Measurements from ENCODE around the gene SLC25A30. TPM values are rescaled to one million over a fixed set of nuclear protein-coding genes. Genes with fewer than 3 reads are reported as not detected.
"Not testable (repeated sequence)": the region's sequence is repeated elsewhere in the genome, so short reads cannot be mapped to it uniquely, and the experiment has no call there.

Gene SLC25A30
- total RNA-seq, 3 donors from 2014 or later, result 16.2 to 25.4 (median 22.6) TPM

DNA sequence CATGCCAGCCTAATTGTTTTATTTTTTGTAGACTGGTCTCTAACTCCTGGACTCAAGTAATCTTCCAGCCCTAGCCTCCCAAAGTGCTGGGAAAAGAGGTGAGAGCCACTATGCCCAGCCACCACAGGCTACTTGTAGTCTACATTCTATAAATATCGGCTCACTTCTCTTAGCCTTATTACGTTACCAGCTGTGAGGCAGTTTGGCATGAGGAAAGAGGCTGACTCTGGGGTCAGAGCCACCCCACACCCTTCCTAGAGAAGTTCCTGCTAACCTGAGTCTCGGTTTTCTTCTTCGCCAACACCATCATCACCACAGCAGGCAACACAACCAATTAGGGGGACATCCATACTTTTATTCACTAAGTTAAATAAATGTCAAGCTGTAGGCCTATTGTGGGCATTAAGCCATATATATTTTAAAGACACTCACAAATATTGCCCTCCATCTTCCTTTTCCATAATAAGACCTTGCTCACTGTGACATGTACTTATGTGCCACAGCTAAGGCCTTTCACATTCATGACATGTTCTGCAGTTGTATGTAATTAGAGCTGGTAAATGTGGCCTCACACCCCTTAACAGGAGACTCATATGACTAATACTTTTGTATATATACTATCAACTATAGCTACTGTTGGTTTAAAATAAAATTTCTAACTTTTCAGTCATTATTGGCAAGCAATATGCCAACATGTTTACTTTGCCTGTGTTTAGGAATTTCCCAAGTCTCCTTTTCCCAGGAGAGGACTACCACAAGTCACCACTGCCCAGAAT is 5.7 kb downstream of the SLC25A30 start:
- ATAC-seq (no peak), DNase-seq (no peak)
- Mint-ChIP-seq H3K36me3 (ENCODE audit: insufficient read depth) (peaks cover 22% of the 10 kb centered on the region), H3K27me3 (ENCODE audit: low read depth) (no peaks in the 10 kb centered on the region), H3K9me3 (no peaks in the 10 kb centered on the region), H3K4me1 (ENCODE audit: low read depth) (peaks cover 38% of the 10 kb centered on the region), H3K4me3 (no peak overlapping the region)

DNA sequence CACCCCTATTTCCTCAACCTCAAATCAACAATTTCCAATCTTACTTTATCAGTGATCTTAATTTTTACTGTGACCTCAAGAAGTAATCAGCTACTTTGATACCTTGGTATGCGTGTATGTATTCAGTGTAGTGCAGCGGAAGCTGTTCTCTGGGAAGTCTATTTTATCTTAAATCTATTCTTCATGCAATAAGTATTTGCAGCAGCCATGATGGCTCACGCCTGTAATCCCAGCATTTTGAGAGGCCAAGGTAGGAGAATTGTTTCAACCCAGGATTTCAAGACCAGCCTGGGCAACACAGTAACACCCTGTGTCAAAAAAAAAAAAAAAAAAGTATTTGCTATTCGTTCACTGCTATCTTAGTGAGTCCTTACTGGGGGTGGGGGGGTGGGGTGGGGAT is 6.5 kb downstream of the SLC25A30 start:
- H3K9me3 Mint-ChIP-seq, result no peaks in the 10 kb centered on the region
- peaks cover 25% of the 10 kb centered on the region for H3K36me3 Mint-ChIP-seq (ENCODE audit: insufficient read depth)
- no peak overlapping the region for H3K4me3 Mint-ChIP-seq
- no peak for ATAC-seq
- H3K27me3 Mint-ChIP-seq (ENCODE audit: low read depth), result no peaks in the 10 kb centered on the region
- peaks cover 30% of the 10 kb centered on the region for H3K4me1 Mint-ChIP-seq (ENCODE audit: low read depth)
- DNase-seq, result no peak

DNA sequence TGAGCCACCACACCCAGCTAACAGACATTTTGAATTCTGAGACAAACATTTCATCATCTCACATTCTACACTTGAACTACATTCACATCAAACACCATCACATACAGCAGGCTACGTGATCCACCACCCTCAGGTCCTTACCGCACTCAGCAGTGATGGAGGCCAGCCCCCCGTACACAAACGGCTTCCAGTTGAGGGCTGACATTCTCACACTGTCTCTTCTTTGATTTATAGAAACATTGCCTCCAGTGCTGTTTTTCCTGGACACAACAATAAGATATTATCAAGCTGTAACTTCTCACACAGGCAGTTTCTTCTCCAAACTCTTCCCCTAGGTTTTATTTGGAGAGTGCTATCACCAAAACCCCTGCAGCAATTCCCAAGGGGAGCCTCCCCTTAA is 7.0 kb downstream of the SLC25A30 start:
- peaks cover 29% of the 10 kb centered on the region for H3K36me3 Mint-ChIP-seq (ENCODE audit: insufficient read depth)
- DNase-seq (no peak), ATAC-seq (no peak)
- H3K27me3 Mint-ChIP-seq (ENCODE audit: low read depth), result no peaks in the 10 kb centered on the region
- H3K4me1 Mint-ChIP-seq (ENCODE audit: low read depth), result peaks cover 28% of the 10 kb centered on the region
- no peaks in the 10 kb centered on the region for H3K9me3 Mint-ChIP-seq
- H3K4me3 Mint-ChIP-seq, result no peak overlapping the region

DNA sequence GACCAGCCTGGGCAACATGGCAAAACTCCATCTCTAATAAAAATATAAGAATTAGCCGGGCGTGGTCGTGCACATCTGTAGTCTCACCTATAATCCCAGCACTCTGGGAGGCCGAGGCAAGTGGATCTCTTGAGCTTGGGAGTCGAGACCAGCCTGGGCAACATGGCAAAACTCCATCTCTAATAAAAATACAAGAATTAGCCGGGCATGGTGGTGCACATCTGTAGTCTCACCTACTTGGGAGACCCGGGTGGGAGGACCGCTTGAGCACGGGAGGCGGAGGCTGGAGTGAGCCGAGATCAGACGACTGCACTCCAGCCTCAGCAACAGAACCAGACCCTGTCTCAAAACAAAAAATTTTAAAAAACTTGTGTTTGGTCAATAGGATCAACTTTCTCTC is 7.7 kb downstream of the SLC25A30 start:
- Mint-ChIP-seq H3K9me3 (no peaks in the 10 kb centered on the region), H3K4me1 (ENCODE audit: low read depth) (peaks cover 28% of the 10 kb centered on the region), H3K36me3 (ENCODE audit: insufficient read depth) (peaks cover 33% of the 10 kb centered on the region), H3K27me3 (ENCODE audit: low read depth) (no peaks in the 10 kb centered on the region), H3K4me3 (no peak overlapping the region)
- ATAC-seq (no peak), DNase-seq (no peak)

DNA sequence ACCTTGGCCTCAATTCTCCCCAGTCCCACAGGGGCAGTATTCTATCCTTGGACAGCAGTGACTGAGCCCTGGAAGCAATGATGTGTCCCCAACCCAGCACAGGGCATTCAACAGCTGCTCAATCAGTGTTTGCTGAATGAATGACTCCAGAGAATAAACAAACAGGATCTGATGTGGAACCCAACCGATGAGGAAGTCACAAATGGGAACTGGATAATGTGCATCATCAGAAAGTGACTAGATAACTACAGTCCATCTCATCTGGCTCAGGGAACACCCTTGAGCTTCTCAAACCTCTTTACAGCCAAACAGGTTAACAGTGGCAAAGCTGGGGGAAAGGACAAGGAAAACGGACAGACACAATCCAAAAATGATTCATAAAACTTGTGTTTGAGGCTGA is 8.2 kb downstream of the SLC25A30 start:
- H3K4me3 Mint-ChIP-seq, result no peak overlapping the region
- DNase-seq (no peak), ATAC-seq (no peak)
- peaks cover 26% of the 10 kb centered on the region for H3K4me1 Mint-ChIP-seq (ENCODE audit: low read depth)
- H3K27me3 Mint-ChIP-seq (ENCODE audit: low read depth), result no peaks in the 10 kb centered on the region
- H3K9me3 Mint-ChIP-seq, result no peaks in the 10 kb centered on the region
- peaks cover 36% of the 10 kb centered on the region for H3K36me3 Mint-ChIP-seq (ENCODE audit: insufficient read depth)

DNA sequence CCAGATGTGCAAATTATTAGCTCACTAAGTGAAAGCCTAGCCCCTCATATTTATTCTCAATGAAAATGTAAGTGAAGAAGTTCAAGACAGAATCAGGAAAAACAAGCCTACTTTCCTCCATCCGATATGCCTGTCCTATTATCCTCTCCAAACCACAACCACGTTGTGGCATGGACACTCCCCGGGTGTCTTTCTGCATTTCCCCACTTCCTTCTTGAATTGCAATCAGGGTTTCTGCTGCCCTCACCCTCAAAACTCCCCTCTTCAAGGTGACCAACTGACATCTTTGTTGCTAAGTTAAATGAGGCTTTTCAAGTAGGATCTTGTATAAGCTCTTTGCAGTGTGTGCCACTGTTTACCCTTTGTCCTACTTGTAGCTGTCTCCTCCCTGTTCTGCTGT is 11.8 kb downstream of the SLC25A30 start:
- ATAC-seq, result no peak
- H3K4me1 Mint-ChIP-seq (ENCODE audit: low read depth), result peaks cover 8% of the 10 kb centered on the region
- H3K36me3 Mint-ChIP-seq (ENCODE audit: insufficient read depth), result peaks cover 48% of the 10 kb centered on the region
- no peaks in the 10 kb centered on the region for H3K27me3 Mint-ChIP-seq (ENCODE audit: low read depth)
- no peak overlapping the region for H3K4me3 Mint-ChIP-seq
- no peaks in the 10 kb centered on the region for H3K9me3 Mint-ChIP-seq
- no peak for DNase-seq

DNA sequence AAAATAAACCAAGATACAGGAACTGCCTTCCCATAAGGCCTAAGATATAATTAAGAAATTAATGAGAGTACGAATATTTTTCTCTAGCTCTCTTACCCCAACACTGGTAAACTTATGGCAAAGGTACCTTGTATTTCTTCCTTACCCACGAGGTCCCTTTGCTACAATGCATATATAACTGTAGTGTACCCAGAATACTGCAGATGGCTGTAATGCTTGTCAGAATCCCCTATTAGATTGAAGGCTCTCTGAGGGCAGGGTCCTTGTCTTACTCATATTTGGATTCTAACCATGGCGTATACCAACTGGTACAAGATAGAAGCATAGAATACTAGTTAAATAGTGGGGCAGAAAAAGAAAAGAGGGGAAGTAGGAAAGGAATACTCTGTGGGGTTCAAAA is 15.1 kb downstream of the SLC25A30 start:
- Mint-ChIP-seq H3K4me3 (no peak overlapping the region), H3K9me3 (no peaks in the 10 kb centered on the region), H3K36me3 (ENCODE audit: insufficient read depth) (peaks cover 49% of the 10 kb centered on the region), H3K27me3 (ENCODE audit: low read depth) (no peaks in the 10 kb centered on the region), H3K4me1 (ENCODE audit: low read depth) (peaks cover 20% of the 10 kb centered on the region)
- no peak for ATAC-seq
- DNase-seq, result no peak

DNA sequence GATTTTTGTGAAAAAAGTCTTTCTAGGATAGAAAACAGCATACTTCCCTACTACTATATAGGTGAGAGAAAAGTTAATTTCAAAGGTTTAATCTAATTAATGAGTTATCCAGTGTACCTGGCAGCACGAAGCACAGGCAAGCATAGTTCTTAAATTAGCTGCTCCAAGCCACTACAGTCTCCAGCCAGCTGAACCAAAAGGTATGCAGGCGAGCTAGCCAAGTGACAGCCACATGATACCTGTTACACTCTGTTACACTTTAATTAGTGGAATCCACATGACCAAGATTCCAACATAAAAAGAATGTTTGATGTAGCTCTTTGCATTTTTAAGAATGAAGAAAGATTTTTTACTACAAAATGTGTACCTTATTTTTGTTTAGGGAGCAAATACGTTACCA is 15.5 kb downstream of the SLC25A30 start:
- DNase-seq (no peak), ATAC-seq (no peak)
- H3K9me3 Mint-ChIP-seq, result no peaks in the 10 kb centered on the region
- peaks cover 50% of the 10 kb centered on the region for H3K36me3 Mint-ChIP-seq (ENCODE audit: insufficient read depth)
- no peaks in the 10 kb centered on the region for H3K27me3 Mint-ChIP-seq (ENCODE audit: low read depth)
- peaks cover 25% of the 10 kb centered on the region for H3K4me1 Mint-ChIP-seq (ENCODE audit: low read depth)
- no peak overlapping the region for H3K4me3 Mint-ChIP-seq

DNA sequence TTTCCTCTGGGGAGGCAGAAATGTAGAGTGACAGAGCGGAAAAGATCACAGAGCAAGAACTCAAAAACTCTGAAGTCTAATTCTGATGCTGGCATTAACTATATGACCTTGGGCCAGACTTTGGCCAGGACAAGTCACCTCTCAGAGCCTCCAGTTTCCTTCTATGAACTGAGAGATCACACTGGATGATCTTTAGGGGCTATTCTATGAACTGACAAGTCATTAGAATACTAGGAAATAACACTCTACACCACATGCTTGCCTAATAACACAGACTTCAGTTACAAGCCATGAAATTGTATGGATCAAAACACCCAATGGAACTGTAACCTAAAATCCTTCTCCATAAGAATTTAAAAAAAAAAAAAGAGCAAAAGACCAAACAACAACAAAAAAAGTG is 16.9 kb downstream of the SLC25A30 start:
- ATAC-seq, result no peak
- H3K4me1 Mint-ChIP-seq (ENCODE audit: low read depth), result peaks cover 35% of the 10 kb centered on the region
- DNase-seq, result no peak
- no peaks in the 10 kb centered on the region for H3K27me3 Mint-ChIP-seq (ENCODE audit: low read depth)
- H3K4me3 Mint-ChIP-seq, result no peak overlapping the region
- no peaks in the 10 kb centered on the region for H3K9me3 Mint-ChIP-seq
- peaks cover 47% of the 10 kb centered on the region for H3K36me3 Mint-ChIP-seq (ENCODE audit: insufficient read depth)

DNA sequence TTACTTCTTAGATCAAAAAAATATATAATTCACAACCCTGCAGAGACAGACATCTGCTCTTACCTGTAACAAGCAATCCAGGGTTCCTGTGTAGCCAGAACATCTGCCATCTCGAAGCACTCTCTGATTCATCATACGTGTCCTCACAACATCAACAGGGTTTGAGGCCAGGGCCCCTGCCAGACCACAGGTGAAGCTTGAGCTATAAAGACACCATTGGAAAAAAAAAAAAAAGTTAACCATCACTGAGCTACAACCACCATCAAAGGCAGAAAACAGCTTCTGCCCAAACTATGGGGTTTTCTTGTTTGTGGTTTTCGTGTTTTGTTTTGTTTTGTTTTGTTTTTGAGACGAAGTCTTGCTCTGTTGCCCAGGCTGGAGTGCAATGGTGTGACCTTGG is 19.3 kb downstream of the SLC25A30 start:
- Mint-ChIP-seq H3K9me3 (no peaks in the 10 kb centered on the region), H3K36me3 (ENCODE audit: insufficient read depth) (peaks cover 51% of the 10 kb centered on the region), H3K27me3 (ENCODE audit: low read depth) (no peaks in the 10 kb centered on the region), H3K4me3 (no peak overlapping the region), H3K4me1 (ENCODE audit: low read depth) (peaks cover 57% of the 10 kb centered on the region)
- no peak for ATAC-seq
- DNase-seq, result no peak

DNA sequence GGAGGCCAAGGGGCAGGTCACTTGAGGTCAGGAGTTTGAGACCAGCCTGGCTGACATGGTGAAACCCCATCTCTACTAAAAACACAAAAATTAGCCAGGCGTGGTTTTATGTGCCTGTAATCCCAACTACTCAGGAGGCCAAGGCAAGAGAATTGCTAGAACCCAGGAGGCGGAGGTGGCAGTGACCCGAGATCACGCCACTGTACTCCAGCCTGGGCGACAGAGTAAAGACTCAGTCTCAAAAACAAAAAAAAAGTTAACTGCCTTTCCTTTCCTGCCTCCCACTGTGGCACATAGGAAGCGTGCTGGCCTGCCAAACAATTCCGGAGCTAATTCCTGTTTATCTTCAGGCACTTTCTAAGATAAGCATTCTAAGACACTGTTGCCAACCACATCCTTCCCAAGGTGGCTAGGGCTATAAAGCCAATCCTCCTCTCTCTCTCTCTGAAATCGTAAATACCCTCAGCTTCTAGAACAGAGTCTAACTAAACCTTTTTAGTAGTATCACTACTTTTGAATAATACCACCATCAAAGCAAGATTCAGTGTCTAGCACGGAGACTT is 21.6 kb downstream of the SLC25A30 start:
- peaks cover 53% of the 10 kb centered on the region for H3K4me1 Mint-ChIP-seq (ENCODE audit: low read depth)
- no peak overlapping the region for H3K4me3 Mint-ChIP-seq
- H3K9me3 Mint-ChIP-seq, result no peaks in the 10 kb centered on the region
- H3K27me3 Mint-ChIP-seq (ENCODE audit: low read depth), result no peaks in the 10 kb centered on the region
- DNase-seq, result no peak
- ATAC-seq, result no peak
- peaks cover 50% of the 10 kb centered on the region for H3K36me3 Mint-ChIP-seq (ENCODE audit: insufficient read depth)

DNA sequence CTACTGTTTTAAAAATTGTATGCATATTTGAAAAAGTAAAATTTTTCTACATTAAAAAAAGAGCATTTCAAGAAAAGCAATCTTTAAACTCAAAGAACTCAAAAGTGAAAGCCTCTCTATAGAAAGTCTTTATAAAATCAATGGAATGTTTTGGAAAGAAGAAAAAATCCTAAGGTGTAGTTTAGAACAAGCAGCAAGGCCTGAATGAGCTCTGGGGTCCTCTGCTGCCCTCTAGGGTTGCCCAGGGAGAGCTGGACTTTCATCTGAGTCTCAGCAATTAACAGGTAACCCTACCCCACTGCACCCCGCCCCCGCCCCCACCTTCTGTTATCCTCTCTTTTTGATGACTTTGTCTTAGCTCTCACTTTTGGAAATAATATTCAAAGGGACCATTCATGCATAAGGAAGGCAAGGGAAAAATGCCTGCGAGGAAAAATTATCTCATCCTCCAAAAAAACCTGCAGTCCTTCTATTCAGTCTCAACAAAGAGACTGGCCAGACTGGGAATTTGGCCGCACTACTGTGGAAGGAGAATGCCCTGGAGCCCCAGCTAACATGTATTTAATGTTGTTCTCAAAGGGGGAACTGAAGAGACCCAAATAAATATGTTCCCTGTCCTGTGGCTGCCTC is 24.1 kb downstream of the SLC25A30 start:
- Mint-ChIP-seq H3K9me3 (no peaks in the 10 kb centered on the region), H3K4me1 (ENCODE audit: low read depth) (peaks cover 45% of the 10 kb centered on the region), H3K36me3 (ENCODE audit: insufficient read depth) (peaks cover 47% of the 10 kb centered on the region), H3K27me3 (ENCODE audit: low read depth) (no peaks in the 10 kb centered on the region), H3K4me3 (no peak overlapping the region)
- ATAC-seq, result no peak
- DNase-seq, result peak; percentile 21

DNA sequence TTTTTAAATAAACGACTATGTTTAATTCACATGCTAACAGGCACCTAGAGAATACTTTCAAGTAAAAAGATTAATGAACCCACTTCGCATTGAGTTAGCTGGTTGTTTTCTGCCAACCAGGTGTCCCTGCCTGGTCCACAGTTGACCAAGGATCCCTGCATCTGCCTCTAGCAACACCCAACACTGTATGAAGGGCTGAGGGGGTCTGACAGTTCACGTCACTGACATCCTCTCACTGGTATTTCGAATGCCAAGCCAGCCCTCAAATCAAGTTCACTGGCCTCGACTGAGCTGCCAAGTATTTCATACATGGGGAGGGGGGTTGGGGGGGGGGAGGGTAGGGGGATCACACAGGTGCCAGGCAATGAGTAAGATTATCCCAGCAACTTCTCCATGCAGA is 25.4 kb downstream of the SLC25A30 start:
- H3K27me3 Mint-ChIP-seq (ENCODE audit: low read depth), result no peaks in the 10 kb centered on the region
- H3K36me3 Mint-ChIP-seq (ENCODE audit: insufficient read depth), result peaks cover 38% of the 10 kb centered on the region
- no peak for ATAC-seq
- H3K9me3 Mint-ChIP-seq, result no peaks in the 10 kb centered on the region
- no peak for DNase-seq
- peaks cover 34% of the 10 kb centered on the region for H3K4me1 Mint-ChIP-seq (ENCODE audit: low read depth)
- no peak overlapping the region for H3K4me3 Mint-ChIP-seq

DNA sequence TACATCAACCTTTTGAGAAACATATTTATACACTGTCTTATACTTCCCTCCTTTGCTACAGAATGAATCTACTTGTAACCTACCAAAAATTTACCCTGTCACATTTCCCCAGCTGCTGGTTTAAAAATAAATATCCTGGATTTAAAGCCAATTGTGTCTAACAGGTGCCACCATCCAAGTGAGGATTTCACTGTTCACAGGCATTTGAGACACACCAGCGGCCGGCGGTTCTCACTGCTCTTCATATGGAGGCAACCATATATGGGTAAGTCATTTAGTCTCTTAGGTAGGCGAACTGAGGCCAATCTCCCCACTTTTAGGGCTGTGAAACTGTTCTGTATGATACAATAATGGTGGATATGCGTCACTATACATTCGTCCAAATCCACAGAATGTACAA is 26.2 kb downstream of the SLC25A30 start:
- no peak overlapping the region for H3K4me3 Mint-ChIP-seq
- DNase-seq, result no peak

DNA sequence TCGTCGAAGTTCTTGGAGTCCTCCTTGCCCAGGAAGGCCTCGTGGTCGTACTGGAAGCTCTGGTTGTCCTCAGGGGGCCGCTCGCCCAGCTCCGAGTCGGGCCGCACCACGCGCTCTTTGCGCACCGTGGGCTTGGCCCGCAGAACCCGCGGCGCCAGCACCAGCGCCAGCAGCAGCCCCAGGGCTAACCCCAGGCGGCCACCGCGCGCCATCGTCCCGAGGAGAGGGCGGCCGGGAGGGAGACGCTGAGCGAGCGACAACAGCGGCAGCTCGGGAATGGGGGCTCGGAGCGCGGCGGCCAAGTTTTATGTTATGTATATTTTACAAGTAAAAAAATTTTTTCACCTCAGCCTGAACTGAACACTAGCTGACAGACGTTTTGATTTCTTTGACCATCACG is 27.0 kb downstream of the SLC25A30 start:
- not testable (repeated sequence) for H3K4me3 Mint-ChIP-seq; ATAC-seq; H3K9me3 Mint-ChIP-seq; H3K27me3 Mint-ChIP-seq (ENCODE audit: low read depth); DNase-seq
- Mint-ChIP-seq H3K36me3 (ENCODE audit: insufficient read depth) (peaks cover 36% of the 10 kb centered on the region), H3K4me1 (ENCODE audit: low read depth) (peaks cover 22% of the 10 kb centered on the region)

More for the DNA sequence above, 26.2 kb downstream of the SLC25A30 start:
- H3K9me3 Mint-ChIP-seq, result peaks cover 3% of the 10 kb centered on the region
- H3K4me1 Mint-ChIP-seq (ENCODE audit: low read depth), result peaks cover 30% of the 10 kb centered on the region
- H3K36me3 Mint-ChIP-seq (ENCODE audit: insufficient read depth), result peaks cover 40% of the 10 kb centered on the region
- no peak for ATAC-seq
- no peaks in the 10 kb centered on the region for H3K27me3 Mint-ChIP-seq (ENCODE audit: low read depth)

Data from activated T-cell treated with anti-CD3 and anti-CD28 coated beads, Interleukin-2, amount 50 U/mL, for 4 hours (primary cell).